ENCODE data around the gene TIAM2. TPM values are rescaled to one million over a fixed set of nuclear protein-coding genes. Genes with fewer than 3 reads are reported as not detected.
A peak's percentile ranks its signal among the peaks of the same experiment; 100 is the strongest.
"Not testable (repeated sequence)": the region's sequence is repeated elsewhere in the genome, so short reads cannot be mapped to it uniquely, and the experiment has no call there.

TIAM2 gene
- polyA plus RNA-seq, 3 donors: 18.0 to 21.5 (median 18.1) TPM

GRCh38 chr6:155196911-155197310 lies 201.8 kb downstream of the TIAM2 start:
- DNase-seq (ENCODE audit: extremely low read depth in 1 of 11, low read depth in 9 of 11, low spot score in 4 of 11): no peak

GRCh38 chr6:155197932-155198331 lies 202.8 kb downstream of the TIAM2 start:
- DNase-seq (ENCODE audit: extremely low read depth in 1 of 11, low read depth in 9 of 11, low spot score in 4 of 11): no peak

- DNase-seq (ENCODE audit: extremely low read depth in 1 of 11, low read depth in 9 of 11, low spot score in 4 of 11): no peak
These were observed 204.9 kb downstream of the TIAM2 start for GRCh38 chr6:155200012-155200411.

GRCh38 chr6:155201461-155202226 lies 206.5 kb downstream of the TIAM2 start:
- DNase-seq (ENCODE audit: extremely low read depth in 1 of 11, low read depth in 9 of 11, low spot score in 4 of 11): peak in 5 of 11 donors; percentile 8 to 50 (median 32)

- DNase-seq (ENCODE audit: extremely low read depth in 1 of 11, low read depth in 9 of 11, low spot score in 4 of 11): no peak
These were observed 212.1 kb downstream of the TIAM2 start for GRCh38 chr6:155207223-155207622.

- no peak for DNase-seq (ENCODE audit: extremely low read depth in 1 of 11, low read depth in 9 of 11, low spot score in 4 of 11)
These were observed 217.0 kb downstream of the TIAM2 start for GRCh38 chr6:155212106-155212505.

GRCh38 chr6:155212616-155213380 lies 217.7 kb downstream of the TIAM2 start:
- DNase-seq (ENCODE audit: extremely low read depth in 1 of 11, low read depth in 9 of 11, low spot score in 4 of 11): no peak

GRCh38 chr6:155213611-155214372 lies 218.7 kb downstream of the TIAM2 start:
- peak in 2 of 11 donors; percentile 8 for DNase-seq (ENCODE audit: extremely low read depth in 1 of 11, low read depth in 9 of 11, low spot score in 4 of 11)

- no peak for DNase-seq (ENCODE audit: extremely low read depth in 1 of 11, low read depth in 9 of 11, low spot score in 4 of 11)
These were observed 220.8 kb downstream of the TIAM2 start for GRCh38 chr6:155215906-155216305.

- no peak for DNase-seq (ENCODE audit: extremely low read depth in 1 of 11, low read depth in 9 of 11, low spot score in 4 of 11)
These were observed 221.4 kb downstream of the TIAM2 start for GRCh38 chr6:155216312-155217046.

- DNase-seq (ENCODE audit: extremely low read depth in 1 of 11, low read depth in 9 of 11, low spot score in 4 of 11): not testable (repeated sequence)
These were observed 223.6 kb downstream of the TIAM2 start for GRCh38 chr6:155218711-155219110.

GRCh38 chr6:155219299-155219698 lies 224.2 kb downstream of the TIAM2 start:
- DNase-seq (ENCODE audit: extremely low read depth in 1 of 11, low read depth in 9 of 11, low spot score in 4 of 11): no peak

- DNase-seq (ENCODE audit: extremely low read depth in 1 of 11, low read depth in 9 of 11, low spot score in 4 of 11): no peak
These were observed 224.8 kb downstream of the TIAM2 start for GRCh38 chr6:155219858-155220301.

- DNase-seq (ENCODE audit: extremely low read depth in 1 of 11, low read depth in 9 of 11, low spot score in 4 of 11): no peak
These were observed 226.0 kb downstream of the TIAM2 start for GRCh38 chr6:155221086-155221485.

GRCh38 chr6:155222506-155222905 lies 227.4 kb downstream of the TIAM2 start:
- DNase-seq (ENCODE audit: extremely low read depth in 1 of 11, low read depth in 9 of 11, low spot score in 4 of 11): no peak

- DNase-seq (ENCODE audit: extremely low read depth in 1 of 11, low read depth in 9 of 11, low spot score in 4 of 11): no peak
These were observed 228.7 kb downstream of the TIAM2 start for GRCh38 chr6:155223646-155224451.

- no peak for DNase-seq (ENCODE audit: extremely low read depth in 1 of 11, low read depth in 9 of 11, low spot score in 4 of 11)
These were observed 229.5 kb downstream of the TIAM2 start for GRCh38 chr6:155224618-155225017.

- no peak for DNase-seq (ENCODE audit: extremely low read depth in 1 of 11, low read depth in 9 of 11, low spot score in 4 of 11)
These were observed 231.9 kb downstream of the TIAM2 start for GRCh38 chr6:155227046-155227445.

All from renal cortex interstitium (tissue), 11 donors.